Measurements from ENCODE around the gene GPC5.

GPC5 gene

GRCh38 chr13:91553584-91553983 lies 155.2 kb downstream of the GPC5 start:
- H3K27ac ChIP-seq, result no peak overlapping the region
- no peak overlapping the region for H3K9ac ChIP-seq
- H3K4me2 ChIP-seq, result no peak overlapping the region
- no peak for TF ChIP-seq Cebpa-rat (IDR thresholded peaks at IDR 0.05)
- H3K27me3 ChIP-seq, result no peaks in the 10 kb centered on the region
- H3K4me3 ChIP-seq, result no peak overlapping the region
- no peaks in the 10 kb centered on the region for H3K4me1 ChIP-seq
- peaks cover 3% of the 10 kb centered on the region; the same call in 1 of the 2 replicates for H3K9me3 ChIP-seq
- H3K36me3 ChIP-seq, result no peaks in the 10 kb centered on the region
- no peaks in the 10 kb centered on the region for H4K20me1 ChIP-seq

DNA sequence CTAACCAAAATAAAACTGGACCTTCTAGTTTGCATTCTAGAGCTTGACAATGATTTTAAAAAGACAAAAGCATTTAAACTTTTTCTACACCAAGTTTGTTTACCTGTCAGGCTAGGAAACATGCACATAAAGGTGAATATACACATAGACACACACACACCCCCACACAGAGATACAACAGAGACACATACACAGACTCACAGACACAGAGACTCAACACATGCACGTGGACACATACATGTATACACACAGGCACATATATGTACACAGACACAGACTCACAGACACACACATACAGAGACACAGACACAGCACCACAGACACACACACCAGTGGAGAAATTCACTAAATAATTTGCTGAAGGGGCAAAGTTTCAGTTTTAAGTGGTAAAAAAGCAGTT lies 155.7 kb downstream of the GPC5 start:
- Histone ChIP-seq H3K4me3 (no peak overlapping the region), H3K4me1 (no peaks in the 10 kb centered on the region), H3K9me3 (peaks cover 3% of the 10 kb centered on the region; the same call in 1 of the 2 replicates), H3K27ac (no peak overlapping the region), H4K20me1 (no peaks in the 10 kb centered on the region), H3K4me2 (no peak overlapping the region), H3K9ac (no peak overlapping the region), H3K27me3 (no peaks in the 10 kb centered on the region), H3K36me3 (no peaks in the 10 kb centered on the region)
- TF ChIP-seq Cebpa-rat (IDR thresholded peaks at IDR 0.05), result no peak

DNA sequence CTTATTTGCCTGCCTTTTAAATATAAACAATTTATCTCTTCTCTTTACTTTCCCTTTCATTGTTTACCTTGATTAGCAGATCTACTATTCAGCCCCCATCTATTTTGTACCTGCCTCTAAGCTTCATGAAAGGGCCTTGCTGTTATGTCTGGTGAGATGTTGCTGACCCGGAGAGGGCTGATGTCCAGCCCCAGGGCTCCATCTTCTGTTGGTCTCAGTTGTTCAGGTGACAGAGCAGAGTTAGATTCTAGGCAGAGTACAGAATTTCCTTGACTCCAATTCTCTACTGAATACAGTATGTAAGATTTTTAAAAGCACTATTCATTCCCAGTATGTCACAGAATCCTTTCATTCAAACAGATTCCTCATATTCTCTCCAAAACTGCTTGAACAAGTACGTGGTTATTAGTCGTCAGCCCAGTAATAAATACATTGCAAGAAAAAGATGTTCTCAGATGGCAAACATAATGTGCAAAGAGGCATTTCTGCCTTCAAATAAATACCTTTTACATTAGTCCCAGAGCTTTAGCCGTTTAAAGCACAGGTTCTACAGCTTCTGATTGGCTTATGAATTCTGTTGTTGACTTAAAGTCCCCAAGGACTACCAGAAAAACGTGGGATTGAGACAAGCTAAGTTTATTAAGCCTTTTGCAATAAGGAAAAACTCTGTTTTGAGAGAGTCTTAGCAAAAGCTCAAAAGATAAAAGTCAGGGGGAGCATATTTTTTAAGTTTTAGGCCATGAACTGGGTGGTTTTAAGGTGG lies 159.1 kb downstream of the GPC5 start:
- no peaks in the 10 kb centered on the region for H3K9me3 ChIP-seq
- H3K4me2 ChIP-seq, result no peak overlapping the region
- no peaks in the 10 kb centered on the region for H3K27me3 ChIP-seq
- no peak overlapping the region for H3K4me3 ChIP-seq
- H4K20me1 ChIP-seq, result no peaks in the 10 kb centered on the region
- no peaks in the 10 kb centered on the region for H3K36me3 ChIP-seq
- TF ChIP-seq Cebpa-rat (IDR thresholded peaks at IDR 0.05), result no peak
- H3K27ac ChIP-seq, result no peak overlapping the region
- no peaks in the 10 kb centered on the region for H3K4me1 ChIP-seq
- H3K9ac ChIP-seq, result no peak overlapping the region

- H3K36me3 ChIP-seq, result no peaks in the 10 kb centered on the region
- no peak overlapping the region for H3K9ac ChIP-seq
- no peak overlapping the region for H3K4me2 ChIP-seq
- H3K27ac ChIP-seq, result no peak overlapping the region
- no peak for TF ChIP-seq Cebpa-rat (IDR thresholded peaks at IDR 0.05)
- H3K9me3 ChIP-seq, result no peaks in the 10 kb centered on the region
- H3K27me3 ChIP-seq, result no peaks in the 10 kb centered on the region
- no peaks in the 10 kb centered on the region for H3K4me1 ChIP-seq
- H3K4me3 ChIP-seq, result no peak overlapping the region
- no peaks in the 10 kb centered on the region for H4K20me1 ChIP-seq
Observed at GRCh38 chr13:91563799-91564198, 165.4 kb downstream of the GPC5 start.

- Histone ChIP-seq H3K4me2 (no peak overlapping the region), H4K20me1 (no peaks in the 10 kb centered on the region), H3K9ac (no peak overlapping the region), H3K27ac (no peak overlapping the region), H3K27me3 (no peaks in the 10 kb centered on the region), H3K4me3 (no peak overlapping the region), H3K9me3 (no peaks in the 10 kb centered on the region), H3K4me1 (no peaks in the 10 kb centered on the region), H3K36me3 (no peaks in the 10 kb centered on the region)
- TF ChIP-seq Cebpa-rat (IDR thresholded peaks at IDR 0.05), result no peak
Observed at GRCh38 chr13:91564396-91564795, 166.0 kb downstream of the GPC5 start.

DNA sequence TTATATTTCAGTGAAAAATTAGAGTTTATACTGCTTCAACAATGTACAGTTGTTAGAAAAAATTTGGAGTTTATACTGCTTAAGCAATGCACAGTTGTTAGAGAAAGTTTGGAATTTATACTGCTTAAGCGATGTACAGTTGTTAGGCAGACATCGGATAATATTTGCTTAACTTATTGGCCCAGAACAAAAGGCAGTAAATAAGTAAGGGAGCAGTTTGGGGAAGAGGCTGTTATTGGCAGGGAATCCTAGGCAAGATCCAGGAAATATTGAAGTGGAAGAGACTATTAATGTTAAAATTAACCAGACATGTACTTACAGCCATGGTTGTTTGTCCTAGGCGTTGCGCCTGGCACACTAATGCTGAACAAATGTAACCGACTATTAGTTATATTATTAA lies 166.9 kb downstream of the GPC5 start:
- Histone ChIP-seq H3K9me3 (no peaks in the 10 kb centered on the region), H3K27me3 (no peaks in the 10 kb centered on the region), H3K9ac (no peak overlapping the region)

DNA sequence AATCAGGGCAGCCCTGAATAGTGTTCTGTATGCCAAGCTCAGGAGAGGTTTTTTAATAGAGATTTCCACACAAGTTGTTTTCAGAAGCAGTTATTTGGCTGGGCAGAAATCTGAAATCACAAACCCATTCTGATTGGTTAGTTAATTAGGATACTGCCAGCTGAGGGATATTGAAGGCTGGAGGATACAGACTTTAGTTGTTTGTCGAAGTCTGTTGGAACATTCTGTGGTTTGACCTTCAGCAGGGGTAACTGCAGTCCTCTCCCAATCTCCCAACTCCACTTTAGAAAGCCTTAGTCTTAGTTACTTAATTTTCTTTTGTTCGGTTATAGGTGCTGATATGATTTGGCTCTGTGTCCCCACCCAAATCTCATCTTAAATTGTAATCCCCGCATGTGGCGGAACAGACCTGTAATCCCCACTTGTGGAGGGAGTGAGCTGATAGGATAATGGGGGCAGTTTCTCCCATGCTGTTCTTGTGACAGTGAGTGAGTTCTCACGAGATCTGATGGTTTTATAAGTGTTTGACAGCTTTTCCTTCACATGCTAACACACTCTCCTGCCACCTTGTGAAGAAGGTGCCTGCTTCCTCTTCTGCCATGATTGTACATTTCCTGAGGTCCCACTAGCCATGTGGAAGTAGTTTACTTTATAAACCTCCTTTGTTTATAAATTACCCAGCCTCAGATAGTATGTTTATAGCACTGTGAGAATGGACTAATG lies 169.2 kb downstream of the GPC5 start:
- Histone ChIP-seq H3K4me2 (no peak overlapping the region), H3K4me1 (no peaks in the 10 kb centered on the region), H4K20me1 (no peaks in the 10 kb centered on the region), H3K27me3 (no peaks in the 10 kb centered on the region), H3K9me3 (no peaks in the 10 kb centered on the region), H3K36me3 (no peaks in the 10 kb centered on the region), H3K27ac (no peak overlapping the region), H3K4me3 (no peak overlapping the region), H3K9ac (no peak overlapping the region)
- TF ChIP-seq Cebpa-rat (IDR thresholded peaks at IDR 0.05), result no peak

More for the DNA sequence above, 166.9 kb downstream of the GPC5 start:
- TF ChIP-seq Cebpa-rat (IDR thresholded peaks at IDR 0.05), result no peak
- Histone ChIP-seq H3K4me2 (no peak overlapping the region), H3K27ac (no peak overlapping the region), H3K4me1 (no peaks in the 10 kb centered on the region), H3K36me3 (no peaks in the 10 kb centered on the region), H4K20me1 (no peaks in the 10 kb centered on the region), H3K4me3 (no peak overlapping the region)

GRCh38 chr13:91571681-91572080 lies 173.3 kb downstream of the GPC5 start:
- H3K9ac ChIP-seq, result no peak overlapping the region
- no peak overlapping the region for H3K4me3 ChIP-seq
- H3K4me1 ChIP-seq, result no peaks in the 10 kb centered on the region
- no peak overlapping the region for H3K4me2 ChIP-seq
- no peaks in the 10 kb centered on the region for H4K20me1 ChIP-seq
- H3K27me3 ChIP-seq, result no peaks in the 10 kb centered on the region
- no peaks in the 10 kb centered on the region for H3K36me3 ChIP-seq
- TF ChIP-seq Cebpa-rat (IDR thresholded peaks at IDR 0.05), result no peak
- H3K27ac ChIP-seq, result no peak overlapping the region
- no peaks in the 10 kb centered on the region for H3K9me3 ChIP-seq

- Histone ChIP-seq H3K4me2 (no peak overlapping the region), H3K27ac (no peak overlapping the region), H3K4me1 (no peaks in the 10 kb centered on the region), H3K4me3 (no peak overlapping the region), H4K20me1 (no peaks in the 10 kb centered on the region), H3K9me3 (no peaks in the 10 kb centered on the region), H3K36me3 (no peaks in the 10 kb centered on the region), H3K9ac (no peak overlapping the region), H3K27me3 (no peaks in the 10 kb centered on the region)
- TF ChIP-seq Cebpa-rat (IDR thresholded peaks at IDR 0.05), result no peak
Observed at GRCh38 chr13:91572439-91572838, 174.0 kb downstream of the GPC5 start.

GRCh38 chr13:91572944-91573598 lies 174.7 kb downstream of the GPC5 start:
- TF ChIP-seq Cebpa-rat (IDR thresholded peaks at IDR 0.05), result no peak
- Histone ChIP-seq H3K27ac (no peak overlapping the region), H3K4me3 (no peak overlapping the region), H3K27me3 (no peaks in the 10 kb centered on the region), H3K9me3 (no peaks in the 10 kb centered on the region), H3K36me3 (no peaks in the 10 kb centered on the region), H3K9ac (no peak overlapping the region), H4K20me1 (no peaks in the 10 kb centered on the region), H3K4me2 (no peak overlapping the region), H3K4me1 (no peaks in the 10 kb centered on the region)
